ENCODE data around the gene LRFN2.

The LRFN2 gene

GRCh38 chr6:40550202-40551101 lies 36.7 kb downstream of the LRFN2 start:
- H3K27ac Mint-ChIP-seq = no peak overlapping the region
- H3K27me3 Mint-ChIP-seq = peaks cover 4% of the 10 kb centered on the region
- intact Hi-C loops (cut with micrococcal nuclease) = loop anchor here (5.0 kb wide), 1 partner anchor 477 kb away; no protein-coding TSS in a partner anchor
- no peaks in the 10 kb centered on the region for H3K36me3 Mint-ChIP-seq (ENCODE audit: low read depth)
- no peak overlapping the region for H3K4me3 Mint-ChIP-seq
- H3K9me3 Mint-ChIP-seq = no peaks in the 10 kb centered on the region
- H3K4me1 Mint-ChIP-seq (ENCODE audit: low read depth) = no peaks in the 10 kb centered on the region

GRCh38 chr6:40545954-40546353 lies 41.2 kb downstream of the LRFN2 start:
- H3K4me1 Mint-ChIP-seq (ENCODE audit: low read depth) = no peaks in the 10 kb centered on the region
- H3K9me3 Mint-ChIP-seq = no peaks in the 10 kb centered on the region
- H3K36me3 Mint-ChIP-seq (ENCODE audit: low read depth) = no peaks in the 10 kb centered on the region
- H3K27ac Mint-ChIP-seq = no peak overlapping the region
- H3K4me3 Mint-ChIP-seq = no peak overlapping the region
- intact Hi-C loops (cut with micrococcal nuclease) = no loop called here
- peaks cover 4% of the 10 kb centered on the region for H3K27me3 Mint-ChIP-seq

GRCh38 chr6:40543776-40544175 lies 43.4 kb downstream of the LRFN2 start:
- H3K9me3 Mint-ChIP-seq = no peaks in the 10 kb centered on the region
- intact Hi-C loops (cut with micrococcal nuclease) = no loop called here
- H3K27me3 Mint-ChIP-seq = peaks cover 4% of the 10 kb centered on the region

GRCh38 chr6:40543146-40543545 lies 44.0 kb downstream of the LRFN2 start:
- Mint-ChIP-seq H3K27me3 (peaks cover 4% of the 10 kb centered on the region), H3K27ac (no peak overlapping the region), H3K9me3 (no peaks in the 10 kb centered on the region), H3K4me3 (no peak overlapping the region), H3K36me3 (ENCODE audit: low read depth) (no peaks in the 10 kb centered on the region), H3K4me1 (ENCODE audit: low read depth) (no peaks in the 10 kb centered on the region)
- intact Hi-C loops (cut with micrococcal nuclease) = no loop called here

More at GRCh38 chr6:40543776-40544175, 43.4 kb downstream of the LRFN2 start:
- H3K27ac Mint-ChIP-seq = no peak overlapping the region
- no peaks in the 10 kb centered on the region for H3K4me1 Mint-ChIP-seq (ENCODE audit: low read depth)
- no peak overlapping the region for H3K4me3 Mint-ChIP-seq
- no peaks in the 10 kb centered on the region for H3K36me3 Mint-ChIP-seq (ENCODE audit: low read depth)

GRCh38 chr6:40542175-40542764 lies 44.9 kb downstream of the LRFN2 start:
- H3K27ac Mint-ChIP-seq = no peak overlapping the region
- intact Hi-C loops (cut with micrococcal nuclease) = no loop called here
- H3K36me3 Mint-ChIP-seq (ENCODE audit: low read depth) = no peaks in the 10 kb centered on the region
- H3K4me3 Mint-ChIP-seq = no peak overlapping the region
- H3K9me3 Mint-ChIP-seq = no peaks in the 10 kb centered on the region
- H3K4me1 Mint-ChIP-seq (ENCODE audit: low read depth) = no peaks in the 10 kb centered on the region
- H3K27me3 Mint-ChIP-seq = peaks cover 7% of the 10 kb centered on the region

- peaks cover 7% of the 10 kb centered on the region for H3K27me3 Mint-ChIP-seq
- no peaks in the 10 kb centered on the region for H3K9me3 Mint-ChIP-seq
- no peak overlapping the region for H3K4me3 Mint-ChIP-seq
- H3K36me3 Mint-ChIP-seq (ENCODE audit: low read depth) = no peaks in the 10 kb centered on the region
- intact Hi-C loops (cut with micrococcal nuclease) = no loop called here
- H3K27ac Mint-ChIP-seq = no peak overlapping the region
- H3K4me1 Mint-ChIP-seq (ENCODE audit: low read depth) = no peaks in the 10 kb centered on the region
Measured at GRCh38 chr6:40541556-40542174, 45.5 kb downstream of the LRFN2 start.

- Mint-ChIP-seq H3K27ac (no peak overlapping the region), H3K27me3 (peaks cover 6% of the 10 kb centered on the region), H3K4me1 (ENCODE audit: low read depth) (no peaks in the 10 kb centered on the region), H3K36me3 (ENCODE audit: low read depth) (no peaks in the 10 kb centered on the region), H3K9me3 (no peaks in the 10 kb centered on the region), H3K4me3 (no peak overlapping the region)
- intact Hi-C loops (cut with micrococcal nuclease) = no loop called here
Measured at GRCh38 chr6:40540790-40541189, 46.4 kb downstream of the LRFN2 start.

- intact Hi-C loops (cut with micrococcal nuclease) = no loop called here
Measured at GRCh38 chr6:40539853-40540252, 47.3 kb downstream of the LRFN2 start.

GRCh38 chr6:40538556-40538955 lies 48.6 kb downstream of the LRFN2 start:
- Mint-ChIP-seq H3K9me3 (no peaks in the 10 kb centered on the region), H3K27ac (no peak overlapping the region), H3K4me1 (ENCODE audit: low read depth) (no peaks in the 10 kb centered on the region), H3K27me3 (peaks cover 3% of the 10 kb centered on the region), H3K4me3 (no peak overlapping the region), H3K36me3 (ENCODE audit: low read depth) (no peaks in the 10 kb centered on the region)
- intact Hi-C loops (cut with micrococcal nuclease) = no loop called here

More at GRCh38 chr6:40539853-40540252, 47.3 kb downstream of the LRFN2 start:
- Mint-ChIP-seq H3K4me3 (no peak overlapping the region), H3K4me1 (ENCODE audit: low read depth) (no peaks in the 10 kb centered on the region), H3K27me3 (peaks cover 5% of the 10 kb centered on the region), H3K9me3 (no peaks in the 10 kb centered on the region), H3K27ac (no peak overlapping the region), H3K36me3 (ENCODE audit: low read depth) (no peaks in the 10 kb centered on the region)

GRCh38 chr6:40537446-40537845 lies 49.7 kb downstream of the LRFN2 start:
- Mint-ChIP-seq H3K36me3 (ENCODE audit: low read depth) (no peaks in the 10 kb centered on the region), H3K27ac (no peak overlapping the region), H3K27me3 (peaks cover 3% of the 10 kb centered on the region), H3K4me3 (no peak overlapping the region), H3K9me3 (no peaks in the 10 kb centered on the region), H3K4me1 (ENCODE audit: low read depth) (no peaks in the 10 kb centered on the region)
- intact Hi-C loops (cut with micrococcal nuclease) = no loop called here

GRCh38 chr6:40536442-40536841 lies 50.7 kb downstream of the LRFN2 start:
- H3K4me1 Mint-ChIP-seq (ENCODE audit: low read depth) = no peaks in the 10 kb centered on the region
- intact Hi-C loops (cut with micrococcal nuclease) = no loop called here
- no peaks in the 10 kb centered on the region for H3K9me3 Mint-ChIP-seq
- no peak overlapping the region for H3K27ac Mint-ChIP-seq
- no peak overlapping the region for H3K4me3 Mint-ChIP-seq
- H3K27me3 Mint-ChIP-seq = peaks cover 3% of the 10 kb centered on the region
- no peaks in the 10 kb centered on the region for H3K36me3 Mint-ChIP-seq (ENCODE audit: low read depth)

GRCh38 chr6:40535819-40536380 lies 51.3 kb downstream of the LRFN2 start:
- no peaks in the 10 kb centered on the region for H3K4me1 Mint-ChIP-seq (ENCODE audit: low read depth)
- intact Hi-C loops (cut with micrococcal nuclease) = no loop called here
- H3K27ac Mint-ChIP-seq = no peak overlapping the region
- no peaks in the 10 kb centered on the region for H3K9me3 Mint-ChIP-seq
- H3K27me3 Mint-ChIP-seq = peaks cover 3% of the 10 kb centered on the region
- no peaks in the 10 kb centered on the region for H3K36me3 Mint-ChIP-seq (ENCODE audit: low read depth)
- no peak overlapping the region for H3K4me3 Mint-ChIP-seq

- Mint-ChIP-seq H3K27me3 (peaks cover 5% of the 10 kb centered on the region), H3K4me1 (ENCODE audit: low read depth) (no peaks in the 10 kb centered on the region), H3K27ac (no peak overlapping the region), H3K9me3 (no peaks in the 10 kb centered on the region), H3K4me3 (no peak overlapping the region), H3K36me3 (ENCODE audit: low read depth) (no peaks in the 10 kb centered on the region)
- intact Hi-C loops (cut with micrococcal nuclease) = no loop called here
Measured at GRCh38 chr6:40535110-40535818, 51.9 kb downstream of the LRFN2 start.

Data from dendritic cell treated with granulocyte-macrophage colony-stimulating factor and Interleukin-4, amounts not matched to agents 40 ng/mL and 50 ng/mL, for 4 days (primary cell).